SU-DHL-6 (cell line): Measurements from ENCODE around the gene PRKCE.

ENCODE experiments used
- CTCF ChIP-seq: fragments of 200-600 bp; sonication (generic); IDR thresholded peaks from one replicate; pipeline ENCODE4 v1.5.1; 2017; ENCODE audit warnings: antibody characterized with exemption, mild to moderate bottlenecking, low read length, moderate library complexity; ENCODE audit not compliant: insufficient read depth, poor library complexity, severe bottlenecking
- EZH2phosphoT487 ChIP-seq: fragments of 200-600 bp; sonication (generic), shearing (Covaris generic); conservative IDR thresholded peaks from 2 replicates; pipeline ENCODE4 v1.6.1; 2018; ENCODE audit warnings: mild to moderate bottlenecking, antibody characterized with exemption, low read length, moderate library complexity, mixed read lengths

GRCh38 chr2:45765007-45765727 lies 113.7 kb downstream of the PRKCE start:
- no peak for TF ChIP-seq CTCF
- no peak for TF ChIP-seq EZH2phosphoT487
